Ascending aorta (tissue), 2 donors: ENCODE measurements around the gene TNIK. TPM values are rescaled to one million over a fixed set of nuclear protein-coding genes. Genes with fewer than 3 reads are reported as not detected.

Experiments
- DNase-seq, 2 donors: peaks; one replicate each; pipeline ENCODE4 v3.0.0-alpha.2; 2019; ENCODE audit warnings: low spot score in 2 of 2
- H3K27ac ChIP-seq, 2 donors: fragments of 200-600 bp; sonication (generic); one replicate each; pipeline ENCODE4 v1.5.1; 2016 to 2017; ENCODE audit warnings: mild to moderate bottlenecking in 1 of 2
- H3K27me3 ChIP-seq: fragments of 200-600 bp; sonication (generic); one replicate; pipeline ENCODE4 v1.5.1; 2017
- H3K36me3 ChIP-seq, 2 donors: fragments of 200-600 bp; sonication (generic); one replicate each; pipeline ENCODE4 v1.5.1; 2016
- H3K4me1 ChIP-seq, 2 donors: fragments of 200-600 bp; sonication (generic); one replicate each; pipeline ENCODE4 v1.5.1; 2016 to 2017; ENCODE audit warnings: mild to moderate bottlenecking in 1 of 2
- H3K4me3 ChIP-seq, 2 donors: fragments of 200-600 bp; sonication (generic); one replicate each; pipeline ENCODE4 v1.5.1; 2016 to 2017; ENCODE audit warnings: mild to moderate bottlenecking in 1 of 2
- H3K9me3 ChIP-seq, 2 donors: fragments of 200-600 bp; sonication (generic); one replicate each; pipeline ENCODE4 v1.5.1; 2016
- CTCF ChIP-seq, 3 experiments: fragments of 200-600 bp in 2 of 3; fragments of 450-650 bp in 1 of 3; sonication (generic) in 2 of 3; IDR thresholded peaks; one replicate each; pipeline ENCODE4 v1.5.1; 2016 to 2019; ENCODE audit warnings: antibody characterized with exemption in 3 of 3, mild to moderate bottlenecking in 1 of 3, moderate library complexity in 1 of 3
- intact Hi-C: fragments of 100-400 bp; cut with DNase I; formaldehyde crosslinking; loops from one replicate; pipeline ENCODE4 v1.15.1; 2023
- total RNA-seq: library from RNA; depleted of rRNA; stranded (reverse); fragments of >200 nt; gene quantifications from one replicate; pipeline ENCODE4 v1.1.0, GENCODE V29; 2016

TNIK gene
- total RNA-seq, 1 donor from 2014 or later = 0.75 TPM

GRCh38 chr3:171127611-171128010 is 332.6 kb downstream of the TNIK start:
- H3K4me3 ChIP-seq = no peak overlapping the region
- no peaks in the 10 kb centered on the region for H3K27me3 ChIP-seq
- no peak for TF ChIP-seq CTCF (IDR thresholded peaks at IDR 0.05)
- no peak for DNase-seq
- intact Hi-C loops = no loop called here
- H3K36me3 ChIP-seq = peaks cover 0 to 4% of the 10 kb centered on the region in 2 donors
- H3K9me3 ChIP-seq = no peaks in the 10 kb centered on the region
- H3K4me1 ChIP-seq = no peaks in the 10 kb centered on the region
- no peak overlapping the region for H3K27ac ChIP-seq

GRCh38 chr3:171126478-171127209 is 333.6 kb downstream of the TNIK start:
- no peaks in the 10 kb centered on the region for H3K27me3 ChIP-seq
- H3K27ac ChIP-seq = no peak overlapping the region
- H3K4me1 ChIP-seq = no peaks in the 10 kb centered on the region
- intact Hi-C loops = no loop called here
- no peak for DNase-seq
- no peak for TF ChIP-seq CTCF (IDR thresholded peaks at IDR 0.05)
- H3K36me3 ChIP-seq = peaks cover 0 to 14% of the 10 kb centered on the region in 2 donors
- no peak overlapping the region for H3K4me3 ChIP-seq
- H3K9me3 ChIP-seq = no peaks in the 10 kb centered on the region

- Histone ChIP-seq H3K27me3 (no peaks in the 10 kb centered on the region), H3K4me1 (no peaks in the 10 kb centered on the region), H3K9me3 (no peaks in the 10 kb centered on the region), H3K4me3 (no peak overlapping the region), H3K27ac (no peak overlapping the region), H3K36me3 (peaks cover 0 to 14% of the 10 kb centered on the region in 2 donors)
- no peak for TF ChIP-seq CTCF (IDR thresholded peaks at IDR 0.05)
- intact Hi-C loops = no loop called here
- no peak for DNase-seq
Measured at GRCh38 chr3:171125010-171125409, 335.2 kb downstream of the TNIK start.

GRCh38 chr3:171123915-171124314 is 336.3 kb downstream of the TNIK start:
- Histone ChIP-seq H3K27ac (no peak overlapping the region), H3K4me3 (no peak overlapping the region), H3K4me1 (no peaks in the 10 kb centered on the region), H3K9me3 (no peaks in the 10 kb centered on the region), H3K36me3 (peaks cover 0 to 14% of the 10 kb centered on the region in 2 donors), H3K27me3 (no peaks in the 10 kb centered on the region)
- intact Hi-C loops = no loop called here
- no peak for TF ChIP-seq CTCF (IDR thresholded peaks at IDR 0.05)
- no peak for DNase-seq

- Histone ChIP-seq H3K4me3 (no peak overlapping the region), H3K9me3 (no peaks in the 10 kb centered on the region), H3K27ac (no peak overlapping the region), H3K27me3 (no peaks in the 10 kb centered on the region), H3K36me3 (peaks cover 0 to 14% of the 10 kb centered on the region in 2 donors), H3K4me1 (no peaks in the 10 kb centered on the region)
- no peak for TF ChIP-seq CTCF (IDR thresholded peaks at IDR 0.05)
- no peak for DNase-seq
- intact Hi-C loops = no loop called here
Measured at GRCh38 chr3:171122861-171123260, 337.3 kb downstream of the TNIK start.
